K562 treated with DMSO at 1 percent for 48 hours (cell line): ENCODE data around the gene ZNF528. TPM values are rescaled to one million over a fixed set of nuclear protein-coding genes. Genes with fewer than 3 reads are reported as not detected.

Experiments used
- total RNA-seq: library from RNA; unstranded; fragments of 300-600 nt; gene quantifications from 2 replicates; pipeline ENCODE4 v1.2.3, GENCODE V29; 2022; ENCODE audit warnings: low replicate concordance; ENCODE audit errors: extremely low read depth

The ZNF528 gene
- total RNA-seq = not detected in 2 replicates

GRCh38 chr19:52397310-52398080 is at the start of gene ZNF528:
TSS of gene ZNF528 (plus strand) at chr19:52397849. CDS start at chr19:52402014, 4,165 bp downstream.

DNA sequence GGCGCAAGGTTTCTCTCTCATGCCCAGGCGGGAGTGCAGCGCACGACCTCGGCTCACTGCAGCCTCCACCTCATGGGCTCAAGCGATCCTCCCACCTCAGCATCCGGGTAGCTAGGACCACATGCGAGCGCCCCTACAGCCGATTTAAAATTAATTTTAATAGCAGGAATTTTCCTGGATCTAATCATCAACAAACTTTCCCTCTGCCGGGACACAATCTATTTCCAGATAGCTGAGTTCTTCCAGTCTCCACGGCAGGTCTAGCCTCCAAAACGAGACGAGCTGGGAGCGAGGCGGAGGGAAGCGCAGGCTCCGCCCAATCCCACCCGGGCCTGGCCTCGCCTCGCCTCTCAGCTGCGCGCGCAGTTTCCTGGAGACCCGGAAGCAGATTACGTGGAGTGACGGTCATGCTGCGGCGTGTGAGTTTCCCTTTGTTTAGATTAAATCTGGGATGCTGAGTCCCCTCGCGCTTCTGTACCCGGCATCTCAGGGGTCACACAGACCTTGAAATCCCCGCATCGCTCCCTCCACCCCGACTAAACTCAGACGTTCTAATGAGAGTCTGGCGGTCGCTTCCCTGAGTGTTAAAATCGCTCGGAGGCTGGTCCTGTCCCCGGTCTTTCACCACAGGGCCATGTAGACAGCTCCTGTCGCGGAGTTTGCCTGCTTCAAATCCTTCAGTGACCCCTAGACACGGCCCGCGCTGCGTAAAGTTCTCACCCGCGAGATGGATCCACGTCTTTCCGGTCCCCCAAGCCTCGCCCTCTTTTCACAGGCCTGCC is 27.9 kb upstream of the ZNF528 start, which contains the start of gene ZNF880:
Gene ZNF880 (plus strand): TSS at position 365 of the 782 bp plus-strand sequence. CDS start 43 bp downstream, at position 408.

GRCh38 chr19:52428937-52429336 is 31.3 kb downstream of the ZNF528 start, which contains the start of gene ZNF534:
TSS of gene ZNF534 (plus strand) at chr19:52429148. CDS start at chr19:52431475, 2,327 bp downstream.

GRCh38 chr19:52453324-52454094 is 55.9 kb downstream of the ZNF528 start, which contains the start of gene ZNF578:
TSS of gene ZNF578 (plus strand) at chr19:52453553. CDS start at chr19:52501846, 48,293 bp downstream.

Other genes with a start within 250 kb of the ZNF528 start
- gene ZNF836, start 226.2 kb upstream of the ZNF528 start, total RNA-seq = not detected in 2 replicates
- gene PPP2R1A, start 207.8 kb upstream of the ZNF528 start, total RNA-seq = not detected in 2 replicates
- not detected in 2 replicates for gene ZNF766, start 128.3 kb upstream of the ZNF528 start, total RNA-seq
- gene ZNF480, start 100.7 kb upstream of the ZNF528 start, total RNA-seq = not detected in 2 replicates
- not detected in 2 replicates for gene ZNF610, start 61.6 kb upstream of the ZNF528 start, total RNA-seq
- gene ZNF880, start 27.9 kb upstream of the ZNF528 start, total RNA-seq = not detected in 2 replicates
- not detected in 2 replicates for gene ZNF534, start 31.3 kb downstream of the ZNF528 start, total RNA-seq
- gene ZNF578, start 55.7 kb downstream of the ZNF528 start, total RNA-seq = not detected in 2 replicates
- not detected in 2 replicates for gene ZNF808, start 129.8 kb downstream of the ZNF528 start, total RNA-seq
- not detected in 2 replicates for gene ZNF701, start 172.4 kb downstream of the ZNF528 start, total RNA-seq
- gene ZNF83, start 240.5 kb downstream of the ZNF528 start, total RNA-seq = not detected in 2 replicates